Duodenal mucosa (tissue), 2 donors: Measurements from ENCODE around the gene MAGEA8.
"Not testable (repeated sequence)": the region's sequence is repeated elsewhere in the genome, so short reads cannot be mapped to it uniquely, and the experiment has no call there.

ENCODE experiments used
- H3K27ac ChIP-seq: one replicate; pipeline ENCODE4 v1.7.0; 2013; ENCODE audit warnings: low read depth, low read length
- H3K27me3 ChIP-seq, 2 donors: one replicate each; pipeline ENCODE4 v1.7.0; 2013; ENCODE audit warnings: low read length in 2 of 2, control low read depth in 1 of 2; ENCODE audit not compliant: insufficient read depth in 2 of 2, control insufficient read depth in 1 of 2
- H3K36me3 ChIP-seq, 2 donors: one replicate each; pipeline ENCODE4 v1.7.0; 2013; ENCODE audit warnings: low read length in 2 of 2, control low read depth in 1 of 2; ENCODE audit not compliant: insufficient read depth in 2 of 2, control insufficient read depth in 1 of 2
- H3K4me1 ChIP-seq, 2 donors: one replicate each; pipeline ENCODE4 v1.7.0; 2013; ENCODE audit warnings: low read length in 2 of 2, control low read depth in 1 of 2; ENCODE audit not compliant: insufficient read depth in 2 of 2, control insufficient read depth in 1 of 2
- H3K4me3 ChIP-seq, 2 donors: one replicate each; pipeline ENCODE4 v1.7.0; 2013; ENCODE audit warnings: low read length in 2 of 2, low read depth in 1 of 2
- H3K9ac ChIP-seq, 2 donors: one replicate each; pipeline ENCODE4 v1.7.0; 2013; ENCODE audit warnings: low read length in 2 of 2, low read depth in 1 of 2
- H3K9me3 ChIP-seq, 2 donors: one replicate each; pipeline ENCODE4 v1.7.0; 2013; ENCODE audit warnings: low read length in 2 of 2, control low read depth in 1 of 2; ENCODE audit not compliant: control insufficient read depth in 1 of 2

The MAGEA8 gene

GRCh38 chrX:149853925-149854324, 27.1 kb upstream of the MAGEA8 start:
- Histone ChIP-seq H3K27ac (no peak overlapping the region), H3K9ac (no peak overlapping the region), H3K9me3 (no peaks in the 10 kb centered on the region), H3K36me3 (no peaks in the 10 kb centered on the region), H3K27me3 (no peaks in the 10 kb centered on the region), H3K4me1 (no peaks in the 10 kb centered on the region), H3K4me3 (no peak overlapping the region)

GRCh38 chrX:149858592-149858991, 22.4 kb upstream of the MAGEA8 start:
- H3K27ac ChIP-seq = no peak overlapping the region
- H3K4me1 ChIP-seq = no peaks in the 10 kb centered on the region
- no peak overlapping the region for H3K4me3 ChIP-seq
- no peak overlapping the region for H3K9ac ChIP-seq
- no peaks in the 10 kb centered on the region for H3K36me3 ChIP-seq
- H3K9me3 ChIP-seq = no peaks in the 10 kb centered on the region
- H3K27me3 ChIP-seq = no peaks in the 10 kb centered on the region

GRCh38 chrX:149860445-149860844, 20.5 kb upstream of the MAGEA8 start:
- no peaks in the 10 kb centered on the region for H3K27me3 ChIP-seq
- no peak overlapping the region for H3K4me3 ChIP-seq

GRCh38 chrX:149865390-149865789, 15.6 kb upstream of the MAGEA8 start:
- Histone ChIP-seq H3K9ac (no peak overlapping the region), H3K4me3 (no peak overlapping the region), H3K27ac (no peak overlapping the region), H3K27me3 (no peaks in the 10 kb centered on the region), H3K9me3 (no peaks in the 10 kb centered on the region), H3K36me3 (no peaks in the 10 kb centered on the region), H3K4me1 (no peaks in the 10 kb centered on the region)

More at GRCh38 chrX:149860445-149860844, 20.5 kb upstream of the MAGEA8 start:
- Histone ChIP-seq H3K9me3 (no peaks in the 10 kb centered on the region), H3K27ac (no peak overlapping the region), H3K36me3 (no peaks in the 10 kb centered on the region), H3K9ac (no peak overlapping the region), H3K4me1 (no peaks in the 10 kb centered on the region)

- Histone ChIP-seq H3K9ac (no peak overlapping the region), H3K4me1 (no peaks in the 10 kb centered on the region), H3K36me3 (no peaks in the 10 kb centered on the region), H3K27me3 (no peaks in the 10 kb centered on the region), H3K4me3 (no peak overlapping the region), H3K9me3 (no peaks in the 10 kb centered on the region), H3K27ac (no peak overlapping the region)
Observed at GRCh38 chrX:149867488-149867887, 13.5 kb upstream of the MAGEA8 start.

DNA sequence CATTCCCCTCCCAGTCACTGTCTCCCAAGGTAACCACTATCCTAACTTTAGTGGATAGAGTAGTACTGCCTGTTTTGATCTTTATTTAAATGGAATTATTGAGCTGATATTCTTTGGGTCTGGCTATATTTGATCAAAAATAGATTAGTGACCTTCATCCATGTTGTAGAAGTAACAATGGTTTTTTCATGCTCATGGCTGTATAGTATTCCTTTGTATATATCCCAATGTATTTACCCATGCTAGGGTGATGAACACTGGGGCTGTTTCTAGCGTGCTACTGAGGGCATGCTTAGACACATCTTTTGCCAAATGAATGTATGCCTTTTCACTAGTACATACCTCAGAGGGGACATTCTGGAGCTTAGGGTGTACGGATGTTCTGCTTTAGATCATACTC, 10.1 kb upstream of the MAGEA8 start:
- no peak overlapping the region for H3K9ac ChIP-seq

DNA sequence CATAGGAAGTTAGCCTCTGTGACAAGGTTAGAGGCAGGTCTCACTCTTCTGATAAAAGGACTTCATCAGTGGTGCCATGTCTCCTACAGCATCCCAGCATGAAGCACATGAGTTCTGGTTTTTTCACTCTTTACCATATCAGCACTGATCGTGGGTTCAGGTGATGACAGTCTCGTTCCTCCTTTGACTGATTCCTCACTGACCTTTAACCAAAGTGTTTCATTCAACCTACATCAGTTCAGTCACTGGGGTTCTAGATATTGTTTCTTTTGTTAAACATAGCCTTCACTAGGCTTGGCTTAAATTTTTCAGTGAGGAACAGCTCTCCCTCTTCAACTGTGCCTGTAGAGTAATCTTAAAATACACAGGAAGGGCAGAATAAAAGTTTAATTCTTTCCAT, 9.6 kb upstream of the MAGEA8 start:
- H3K4me1 ChIP-seq = no peaks in the 10 kb centered on the region
- no peak overlapping the region for H3K9ac ChIP-seq
- H3K27me3 ChIP-seq = no peaks in the 10 kb centered on the region
- no peak overlapping the region for H3K4me3 ChIP-seq
- H3K27ac ChIP-seq = no peak overlapping the region
- no peaks in the 10 kb centered on the region for H3K36me3 ChIP-seq
- H3K9me3 ChIP-seq = no peaks in the 10 kb centered on the region

More for the DNA sequence above, 10.1 kb upstream of the MAGEA8 start:
- Histone ChIP-seq H3K27me3 (no peaks in the 10 kb centered on the region), H3K27ac (no peak overlapping the region), H3K9me3 (no peaks in the 10 kb centered on the region), H3K36me3 (no peaks in the 10 kb centered on the region), H3K4me1 (no peaks in the 10 kb centered on the region), H3K4me3 (no peak overlapping the region)

GRCh38 chrX:149871940-149872339, 9.0 kb upstream of the MAGEA8 start:
- no peaks in the 10 kb centered on the region for H3K4me1 ChIP-seq
- H3K4me3 ChIP-seq = no peak overlapping the region
- H3K27ac ChIP-seq = no peak overlapping the region
- no peak overlapping the region for H3K9ac ChIP-seq
- no peaks in the 10 kb centered on the region for H3K36me3 ChIP-seq
- H3K9me3 ChIP-seq = no peaks in the 10 kb centered on the region
- H3K27me3 ChIP-seq = no peaks in the 10 kb centered on the region

DNA sequence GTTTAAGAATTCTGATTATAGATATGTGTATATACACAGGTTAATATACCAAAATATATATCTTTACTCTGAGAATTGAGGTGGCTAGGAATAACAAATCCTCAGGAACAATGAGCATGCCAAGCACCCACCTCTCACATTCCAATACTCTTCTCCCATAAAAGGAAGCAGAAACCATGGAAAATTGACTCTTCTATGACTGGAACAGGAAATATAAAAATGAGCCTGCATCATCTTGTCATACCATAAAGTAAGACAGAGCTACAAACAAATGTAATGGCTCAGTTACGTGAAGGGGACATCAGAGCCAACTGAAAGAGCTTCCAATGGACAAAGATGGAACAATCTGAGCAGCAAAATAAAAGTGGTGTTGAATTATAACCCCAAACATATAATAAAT, 3.8 kb upstream of the MAGEA8 start:
- Histone ChIP-seq H3K9ac (no peak overlapping the region), H3K9me3 (no peaks in the 10 kb centered on the region), H3K4me1 (no peaks in the 10 kb centered on the region), H3K27ac (no peak overlapping the region), H3K27me3 (no peaks in the 10 kb centered on the region), H3K36me3 (no peaks in the 10 kb centered on the region), H3K4me3 (no peak overlapping the region)

- Histone ChIP-seq H3K4me3 (no peak overlapping the region), H3K36me3 (no peaks in the 10 kb centered on the region), H3K9ac (no peak overlapping the region), H3K9me3 (no peaks in the 10 kb centered on the region), H3K27me3 (no peaks in the 10 kb centered on the region), H3K4me1 (no peaks in the 10 kb centered on the region), H3K27ac (no peak overlapping the region)
Observed at GRCh38 chrX:149877636-149878035, 3.3 kb upstream of the MAGEA8 start.

DNA sequence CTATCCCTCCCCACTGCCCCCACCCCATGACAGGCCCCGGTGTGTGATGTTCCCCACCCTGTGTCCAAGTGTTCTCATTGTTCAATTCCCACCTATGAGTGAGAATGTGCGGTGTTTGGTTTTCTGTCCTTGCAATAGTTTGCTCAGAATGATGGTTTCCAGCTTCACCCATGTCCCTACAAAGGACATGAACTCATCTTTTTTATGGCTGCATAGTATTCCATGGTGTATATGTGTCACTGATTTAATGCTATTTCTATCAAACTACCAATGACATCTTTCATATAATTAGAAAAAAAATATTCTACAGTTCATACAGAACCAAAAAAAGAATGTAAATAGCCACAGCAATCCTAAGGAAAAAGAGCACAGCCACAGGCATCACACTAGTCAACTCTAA, 9.8 kb downstream of the MAGEA8 start:
- not testable (repeated sequence) for H3K36me3 ChIP-seq, H3K27ac ChIP-seq, H3K9ac ChIP-seq, H3K4me1 ChIP-seq, H3K9me3 ChIP-seq, H3K27me3 ChIP-seq, H3K4me3 ChIP-seq
